ENCODE measurements around the gene ZYG11B.
"Not testable (repeated sequence)": the region's sequence is repeated elsewhere in the genome, so short reads cannot be mapped to it uniquely, and the experiment has no call there.

The ZYG11B gene
- total RNA-seq = 59.8 reads per million, percentile 72 among the genes with 10 or more reads in this experiment

DNA sequence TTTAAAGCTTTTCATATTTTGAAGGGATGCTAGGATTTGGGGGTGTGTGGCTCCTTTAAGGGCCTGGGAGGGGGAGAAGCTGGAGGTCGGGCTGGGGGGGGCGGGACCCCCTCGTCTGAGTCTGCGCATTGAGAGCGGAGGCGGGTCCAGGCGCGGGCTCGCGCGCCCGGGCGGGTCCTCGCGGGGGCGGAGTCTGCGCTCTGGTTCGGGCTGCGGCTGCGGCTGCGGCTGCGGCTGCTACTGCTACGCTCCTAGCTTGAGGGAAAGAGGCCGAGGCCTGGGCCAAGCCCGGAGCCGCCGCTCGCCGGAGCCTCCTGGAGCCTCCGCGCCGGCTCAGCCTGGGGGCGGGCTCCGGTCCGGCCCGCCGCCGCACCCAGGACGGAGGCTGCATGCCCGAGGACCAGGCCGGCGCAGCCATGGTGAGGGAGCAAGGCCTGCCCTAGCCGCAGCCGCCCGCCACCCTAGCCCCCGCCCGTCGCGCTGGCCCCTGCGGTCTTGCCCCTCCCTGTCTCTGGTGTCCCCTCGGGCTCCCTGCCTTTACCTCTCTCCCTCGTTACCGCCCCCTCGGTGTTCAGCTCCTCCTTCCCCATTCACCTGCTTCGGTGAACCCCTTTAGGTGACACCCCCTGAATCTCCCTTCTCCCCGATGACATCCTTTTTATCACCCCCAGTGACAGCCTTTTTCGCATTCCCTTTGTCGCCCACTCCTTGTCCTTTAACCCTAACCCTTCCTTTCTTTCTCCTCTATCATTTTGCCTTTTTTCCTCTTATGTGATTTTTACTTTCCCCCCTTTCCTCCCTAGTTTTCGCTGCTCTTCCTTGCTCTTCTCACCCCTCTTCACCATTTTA is at the start of gene ZYG11B:
Gene ZYG11B, plus strand, starts transcription at position 189 of the 849 bp plus-strand sequence. Its CDS starts 201 bp downstream, at position 390.
- peak; percentile 84 for DNase-seq

GRCh38 chr1:52677076-52677806 is 49.0 kb upstream of the ZYG11B start:
- DNase-seq = no peak

- no peak for DNase-seq
These were observed 47.2 kb upstream of the ZYG11B start for GRCh38 chr1:52679048-52679447.

GRCh38 chr1:52679498-52679897 is 46.8 kb upstream of the ZYG11B start:
- no peak for DNase-seq

DNA sequence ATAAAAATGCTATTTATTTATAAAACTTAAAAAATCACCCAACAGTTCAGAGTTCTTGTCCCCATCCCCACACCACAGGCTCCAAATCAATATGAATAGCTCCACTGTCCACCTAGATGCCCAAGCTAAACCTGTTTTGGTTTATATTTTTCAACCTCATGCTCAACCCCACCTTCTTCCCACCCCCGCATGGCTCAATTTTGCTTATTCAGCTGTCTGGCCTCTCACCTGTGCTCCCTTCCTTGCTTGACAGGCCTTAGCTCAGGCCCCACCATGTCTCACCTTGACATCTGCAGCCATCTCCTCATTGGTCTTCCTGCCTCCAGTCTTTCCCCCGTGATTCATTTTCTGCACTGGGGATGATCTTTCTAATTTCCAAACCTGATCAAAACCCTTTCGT is 45.9 kb upstream of the ZYG11B start:
- no peak for DNase-seq

GRCh38 chr1:52681136-52681535 is 45.1 kb upstream of the ZYG11B start:
- no peak for DNase-seq

GRCh38 chr1:52683367-52683940 is 42.8 kb upstream of the ZYG11B start:
- DNase-seq = no peak

DNA sequence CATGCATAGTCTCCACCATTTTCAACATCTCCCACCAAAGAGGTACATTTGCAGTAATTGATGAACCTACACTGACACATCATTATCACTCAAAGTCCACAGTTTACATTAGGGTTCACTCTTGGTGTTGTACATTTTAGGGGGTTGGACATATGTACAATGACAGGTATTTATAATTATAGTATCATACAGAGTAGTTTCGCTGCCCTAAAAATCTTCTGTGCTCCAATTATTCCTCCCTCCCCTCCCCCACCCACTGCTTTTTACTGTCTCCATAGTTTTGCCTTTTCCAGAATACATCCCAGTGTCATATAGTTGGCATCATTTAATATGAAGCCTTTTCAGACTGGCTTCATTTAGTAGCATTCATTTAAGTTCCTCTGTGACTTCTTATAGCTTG is 41.7 kb upstream of the ZYG11B start:
- no peak for DNase-seq

GRCh38 chr1:52686261-52686751 is 39.9 kb upstream of the ZYG11B start:
- DNase-seq = peak; percentile 69

DNA sequence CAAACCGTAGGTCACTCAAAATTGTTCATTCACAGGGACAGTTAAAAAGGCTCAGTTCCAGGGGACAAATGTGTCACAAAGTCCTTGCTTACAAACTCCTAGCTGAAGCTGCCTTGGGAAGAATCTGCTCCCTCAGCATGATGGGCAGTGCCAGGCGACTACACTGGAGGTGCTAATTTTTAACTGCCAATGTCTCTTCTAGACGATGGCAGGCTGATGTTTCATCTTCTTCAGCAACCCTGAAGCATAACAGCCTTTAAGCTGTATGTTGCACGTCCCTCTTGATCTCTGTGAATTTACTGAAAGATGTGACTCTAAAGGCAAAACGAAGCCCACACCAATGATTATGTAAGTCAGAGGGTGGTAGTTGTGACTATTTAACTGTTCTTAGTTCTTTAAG is 39.4 kb upstream of the ZYG11B start:
- no peak for DNase-seq

GRCh38 chr1:52691821-52692220 is 34.4 kb upstream of the ZYG11B start:
- no peak for DNase-seq

GRCh38 chr1:52692697-52693096 is 33.6 kb upstream of the ZYG11B start:
- no peak for DNase-seq

DNA sequence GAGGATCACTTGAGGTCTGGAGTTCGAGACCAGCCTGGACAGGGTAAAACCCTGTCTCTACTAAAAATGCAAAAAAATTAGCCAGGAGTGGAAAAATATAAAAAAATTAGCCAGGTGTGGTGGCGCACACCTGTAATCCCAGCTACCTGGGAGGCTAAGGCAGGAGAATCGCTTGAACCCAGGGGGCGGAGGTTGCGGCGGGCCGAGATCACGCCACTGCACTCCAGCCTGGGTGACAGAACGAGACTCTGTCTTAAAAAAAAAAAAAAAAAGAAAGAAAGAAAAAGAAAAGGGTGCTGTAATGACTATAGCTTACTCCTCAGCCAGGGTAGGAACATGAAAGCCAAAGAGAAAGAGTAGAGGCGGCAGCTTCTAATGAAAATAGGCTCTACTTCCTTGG is 32.9 kb upstream of the ZYG11B start:
- DNase-seq = not testable (repeated sequence)

DNA sequence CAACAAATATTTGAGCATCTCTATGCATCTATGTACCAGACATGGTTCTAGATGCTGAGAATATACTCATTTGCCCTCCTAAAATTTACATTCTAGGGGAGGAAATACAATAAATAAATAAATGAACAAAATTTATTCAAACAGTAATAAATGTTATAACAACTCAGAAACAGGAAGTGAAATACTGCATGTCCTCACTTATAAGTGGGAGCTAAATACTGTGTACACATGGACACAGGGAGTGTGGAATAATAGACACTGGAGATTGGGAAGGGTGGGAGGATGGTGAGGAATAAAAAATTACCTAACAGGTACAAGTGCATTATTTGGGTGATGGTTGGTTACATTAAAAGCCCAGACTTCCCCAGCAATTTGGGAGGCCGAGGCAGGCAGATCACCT is 32.4 kb upstream of the ZYG11B start:
- no peak for DNase-seq

- no peak for DNase-seq
These were observed 30.6 kb upstream of the ZYG11B start for GRCh38 chr1:52695627-52696026.

GRCh38 chr1:52697795-52698674 is 28.2 kb upstream of the ZYG11B start, which contains the start of gene COA7:
Gene COA7 (minus strand): TSS chr1:52698347. CDS start chr1:52698326, 21 bp downstream.
- DNase-seq = peak; percentile 55

GRCh38 chr1:52702886-52703787 is 23.1 kb upstream of the ZYG11B start:
- peak; percentile 70 for DNase-seq

DNA sequence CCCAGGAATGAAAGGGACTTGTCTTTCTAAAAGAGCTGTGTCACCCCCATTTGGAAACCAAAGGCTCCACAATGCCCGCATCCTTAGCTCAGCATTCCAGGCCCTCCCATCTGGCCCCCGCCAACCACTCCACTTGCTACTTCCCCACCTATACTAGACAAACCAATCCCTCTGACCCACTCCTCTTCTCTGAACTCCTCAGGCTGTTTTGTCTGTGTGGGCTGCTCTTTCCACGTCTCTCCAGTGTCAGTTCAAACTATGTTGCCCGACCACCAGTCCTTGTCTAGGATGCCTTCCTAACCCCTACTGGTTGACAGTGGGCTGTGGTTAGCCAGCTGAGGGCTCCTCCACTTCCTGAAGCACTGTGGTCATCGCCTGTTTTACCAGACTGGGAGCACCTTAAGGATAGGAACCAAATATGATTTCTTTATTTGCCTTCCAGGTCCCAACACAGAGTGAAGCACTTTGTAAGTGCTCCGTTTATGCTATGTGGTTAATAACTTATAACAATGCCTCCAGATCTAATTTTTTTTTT is 20.1 kb upstream of the ZYG11B start:
- DNase-seq = no peak

- no peak for DNase-seq
These were observed 19.0 kb upstream of the ZYG11B start for GRCh38 chr1:52706941-52707926.

All from effector CD4-positive, alpha-beta T cell (primary cell).